ENCODE results near the gene ARID1B.
"Not testable (repeated sequence)": the region's sequence is repeated elsewhere in the genome, so short reads cannot be mapped to it uniquely, and the experiment has no call there.

Gene ARID1B

DNA sequence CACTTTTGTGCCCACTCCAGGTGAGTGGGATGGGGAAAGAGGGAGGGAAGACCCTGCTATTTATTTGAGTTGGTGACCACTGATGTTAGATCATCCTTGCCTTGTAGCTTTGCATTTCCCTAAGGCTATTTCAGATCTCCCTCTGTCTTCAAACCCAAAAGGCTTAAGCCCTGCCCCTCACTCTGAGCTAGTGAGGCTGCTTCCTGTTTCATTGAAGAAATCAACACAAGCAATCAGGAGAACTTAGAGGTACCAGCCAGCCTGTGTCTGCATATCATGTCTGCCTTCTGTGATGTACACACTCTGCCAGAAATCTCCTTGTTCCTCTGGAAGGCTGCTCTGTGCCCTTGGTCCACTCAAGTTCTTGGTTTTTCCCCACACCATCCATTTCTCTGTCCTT is 135.3 kb downstream of the ARID1B start:
- no peak for DNase-seq

DNA sequence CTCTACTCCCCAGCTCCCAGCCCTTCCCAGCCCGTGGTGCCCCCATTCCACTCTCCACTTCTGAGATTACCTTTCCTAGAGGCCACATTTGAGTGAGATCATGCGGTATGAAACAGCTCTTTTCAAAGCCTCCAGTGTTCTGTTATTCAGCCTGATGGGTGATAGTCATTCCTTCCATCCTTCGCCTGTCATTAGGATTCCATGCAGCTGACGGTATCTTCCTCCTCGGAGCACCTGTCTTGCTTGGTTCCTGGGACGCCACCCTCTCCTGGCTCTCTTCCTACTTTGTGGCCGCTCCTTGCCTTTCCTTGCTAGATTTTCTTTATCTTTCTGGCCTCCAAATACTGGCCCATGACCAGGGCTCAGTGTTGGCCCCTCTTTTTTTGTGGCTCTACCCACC is 137.0 kb downstream of the ARID1B start:
- no peak for DNase-seq

DNA sequence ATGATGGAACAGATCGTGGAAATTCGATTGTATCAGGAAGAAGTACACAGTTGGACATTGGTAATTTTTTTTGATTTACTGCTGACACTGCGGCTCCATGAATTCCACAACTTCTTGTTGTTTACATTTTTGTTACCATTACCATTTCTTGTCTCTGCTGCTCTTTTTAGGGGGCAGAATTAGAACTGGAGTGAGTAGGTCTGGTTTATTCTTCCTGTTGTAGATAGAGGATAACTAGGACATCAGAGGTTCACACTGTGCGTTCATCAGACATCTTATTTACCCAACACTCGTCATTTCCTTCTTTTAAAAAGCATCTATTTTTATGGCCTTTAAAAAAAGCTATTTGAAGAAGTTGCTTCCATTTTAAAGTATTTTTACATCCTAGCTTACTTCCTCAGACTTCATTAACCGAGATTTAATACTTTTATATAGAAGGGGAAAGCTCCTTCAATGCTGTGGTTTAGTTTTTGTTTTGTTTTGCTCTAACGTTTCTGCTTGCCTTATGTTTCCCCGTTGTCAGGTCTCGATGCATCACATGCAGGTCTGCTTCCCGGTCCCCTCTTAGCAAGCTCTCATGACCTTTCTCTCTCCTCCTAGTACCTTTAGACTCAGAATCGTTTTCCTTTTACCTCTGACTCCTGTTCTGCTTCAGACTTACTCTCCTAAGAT is 139.1 kb downstream of the ARID1B start:
- DNase-seq, result no peak

DNA sequence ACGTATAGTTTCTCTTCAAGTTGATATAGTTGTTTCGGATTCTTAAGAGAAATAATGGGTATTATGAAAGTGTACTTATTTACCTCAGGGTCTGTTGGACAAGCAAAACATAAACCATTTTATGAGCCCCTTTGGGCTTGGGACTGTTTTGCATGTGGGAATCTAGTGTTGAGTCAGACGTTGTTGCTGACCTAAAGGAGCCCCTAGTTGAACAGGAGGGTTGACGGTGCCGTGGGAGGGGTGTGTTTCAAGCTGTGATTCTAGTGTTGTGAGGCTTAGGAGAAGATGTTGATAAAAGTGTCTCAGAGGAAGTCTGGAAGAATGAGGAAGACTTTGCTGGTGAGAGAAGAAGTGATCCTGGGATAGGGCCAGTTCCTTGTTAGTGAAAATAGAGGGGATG is 140.0 kb downstream of the ARID1B start:
- DNase-seq, result no peak

DNA sequence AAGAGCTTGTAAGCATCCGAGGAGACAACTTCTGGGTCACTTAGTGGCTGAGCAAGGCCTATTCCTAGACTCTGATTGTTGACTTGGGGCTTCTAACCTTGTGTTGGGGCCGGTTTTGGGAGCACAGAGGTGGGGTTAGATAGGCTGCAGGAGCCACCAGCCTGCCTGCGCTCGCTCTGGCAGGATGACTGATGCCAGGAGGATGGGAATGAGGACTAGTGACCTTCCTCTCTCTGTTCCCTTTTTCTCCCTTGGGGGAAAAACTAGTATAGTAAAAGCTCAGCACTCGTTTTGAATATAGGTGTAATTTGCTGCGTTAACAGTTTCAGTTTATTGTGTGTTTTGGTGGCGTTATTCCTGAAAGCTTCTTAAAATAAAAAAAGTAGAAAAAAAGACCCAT is 141.5 kb downstream of the ARID1B start:
- DNase-seq, result no peak

DNA sequence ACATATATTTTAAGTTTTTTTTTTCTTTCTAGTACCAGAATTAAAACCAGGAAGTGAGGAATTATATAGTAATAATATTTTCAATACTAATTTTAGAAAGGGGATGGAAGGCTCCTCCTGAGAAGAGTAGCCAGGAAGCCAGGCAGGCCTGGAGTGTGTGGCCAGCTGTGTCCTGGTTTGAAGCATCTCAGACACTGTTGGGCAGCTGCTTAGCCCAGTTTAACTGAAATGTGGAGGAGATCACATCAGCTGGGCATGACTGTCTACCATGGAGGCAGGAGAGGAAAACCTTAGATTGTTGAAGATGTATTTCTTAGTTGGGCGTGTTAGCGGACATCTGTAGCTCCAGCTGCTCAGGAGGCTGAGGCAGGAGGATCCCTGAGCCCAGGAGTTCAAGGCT is 142.2 kb downstream of the ARID1B start:
- peak; percentile 63 for DNase-seq

DNA sequence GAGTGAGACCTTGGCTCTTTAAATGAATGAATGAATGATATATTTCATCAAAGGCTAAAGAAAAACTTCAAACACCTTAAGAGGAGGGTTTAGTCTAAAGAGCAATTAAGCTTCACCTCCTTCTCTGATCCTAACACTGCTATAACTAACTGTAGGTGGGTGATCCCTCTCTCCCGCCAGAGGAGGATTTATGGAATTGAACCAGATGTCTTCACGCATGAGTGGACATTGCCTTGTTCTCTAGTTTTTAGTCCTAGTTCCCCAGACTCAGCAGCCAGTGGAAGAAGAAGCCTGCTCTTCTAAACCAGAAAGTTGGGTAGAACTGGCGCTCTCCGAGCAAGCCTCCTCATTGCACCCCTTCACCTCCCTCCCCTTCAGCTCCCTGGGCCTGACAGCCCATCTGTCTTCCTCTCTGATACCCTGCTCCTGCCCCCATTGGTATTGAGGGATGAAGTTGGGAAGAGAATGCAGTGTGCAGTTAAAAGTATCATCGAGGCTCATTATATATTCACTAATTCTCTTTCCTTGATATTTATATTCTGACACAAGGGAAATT is 142.7 kb downstream of the ARID1B start:
- DNase-seq, result peak; percentile 91

DNA sequence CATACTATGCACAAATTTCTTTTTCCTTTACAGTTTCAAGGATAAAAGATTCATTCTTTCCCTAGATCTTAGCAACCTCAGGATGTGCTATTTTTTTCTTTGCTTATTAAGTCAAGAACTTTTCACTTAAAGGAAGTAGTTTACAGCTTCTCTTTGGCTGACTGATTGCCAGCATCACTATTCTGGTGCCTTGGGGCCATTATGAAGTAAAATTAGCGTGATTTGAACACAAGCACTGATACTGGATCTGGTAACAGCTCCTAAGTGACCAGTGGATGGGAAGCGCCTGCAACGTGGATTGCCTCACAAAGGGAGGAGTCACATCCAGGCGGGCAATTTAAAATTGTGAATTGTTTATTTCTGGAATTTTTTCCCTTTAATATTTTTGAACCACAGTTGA is 147.1 kb downstream of the ARID1B start:
- DNase-seq, result no peak

DNA sequence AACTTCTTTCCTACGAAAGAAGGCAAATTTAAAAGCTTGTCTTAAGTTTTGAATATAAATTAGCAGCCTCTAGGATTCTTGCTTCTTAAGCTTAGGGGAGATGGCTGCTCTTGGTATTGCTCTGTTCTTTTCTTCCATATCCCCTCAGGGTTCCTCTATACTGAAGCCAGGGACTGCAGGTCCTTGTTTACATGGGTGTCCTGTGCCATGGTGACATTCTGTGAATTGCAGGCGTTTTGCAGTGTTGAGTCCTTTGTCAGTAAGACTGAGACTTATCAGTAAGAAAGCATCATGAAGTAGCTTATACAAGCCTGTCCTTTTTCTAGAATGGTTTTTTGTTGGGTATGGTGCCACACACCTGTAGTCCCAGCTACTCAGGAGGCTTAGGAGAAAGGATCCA is 147.8 kb downstream of the ARID1B start:
- DNase-seq, result no peak

DNA sequence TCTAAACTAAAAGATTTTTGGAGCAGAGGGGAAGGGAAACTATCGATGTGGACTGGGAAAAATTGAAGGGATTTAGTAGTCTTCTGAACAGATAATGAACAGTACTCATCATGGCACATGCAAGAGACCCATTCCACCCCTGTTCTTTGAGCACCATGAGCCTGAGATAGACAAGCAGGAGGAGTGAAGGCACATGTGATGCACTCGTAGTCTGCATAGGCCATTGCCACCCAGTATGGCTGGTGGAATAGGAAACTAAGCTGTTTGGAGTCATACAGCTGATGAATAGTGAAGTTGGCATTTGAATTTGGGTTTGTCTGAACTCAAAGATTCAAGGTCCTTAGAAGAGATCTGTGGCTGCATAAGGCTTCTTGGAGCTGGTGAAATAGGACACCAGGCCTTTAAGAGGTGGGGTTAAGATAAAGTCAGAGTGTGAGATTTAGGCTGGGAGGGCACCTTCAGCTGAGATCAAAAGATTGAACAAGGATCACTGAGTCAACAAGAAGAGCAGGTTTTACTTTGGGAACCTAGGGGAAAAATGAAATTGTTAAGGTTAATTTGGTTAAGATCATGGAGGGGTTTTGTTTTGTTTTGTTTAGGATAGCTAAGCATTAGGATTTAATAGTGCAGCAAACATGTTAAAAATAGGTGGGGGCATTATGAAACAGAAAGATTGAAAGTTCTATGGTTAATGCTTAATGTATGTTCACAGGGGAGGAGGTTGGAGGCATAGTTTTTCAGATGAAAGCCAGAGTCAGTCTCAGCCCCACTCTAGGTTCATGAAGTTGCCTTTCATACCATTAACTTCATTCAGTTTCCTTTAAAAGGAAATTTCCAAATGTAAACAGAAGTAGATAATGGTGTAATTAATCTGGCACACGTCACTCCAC is 148.8 kb downstream of the ARID1B start:
- DNase-seq, result no peak

DNA sequence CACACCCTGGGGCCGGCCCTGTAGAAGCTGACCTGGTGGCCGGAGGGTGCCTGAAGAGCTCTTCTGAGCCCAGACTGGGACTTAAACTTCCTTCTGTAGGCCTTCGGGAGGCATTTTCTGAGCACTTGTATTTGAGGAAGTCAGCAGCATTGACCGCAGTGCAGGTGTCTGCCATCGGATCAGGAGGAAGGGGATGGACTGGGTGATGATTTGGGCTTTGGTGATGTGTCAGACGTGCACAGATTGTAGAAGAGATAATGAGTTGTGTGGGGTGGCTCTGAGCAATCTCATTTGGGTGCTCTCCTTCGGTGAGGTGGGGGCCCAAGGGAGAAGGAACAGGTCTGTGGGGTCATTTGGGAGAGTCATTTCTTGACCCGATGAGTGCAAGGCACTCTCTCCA is 150.9 kb downstream of the ARID1B start:
- no peak for DNase-seq

DNA sequence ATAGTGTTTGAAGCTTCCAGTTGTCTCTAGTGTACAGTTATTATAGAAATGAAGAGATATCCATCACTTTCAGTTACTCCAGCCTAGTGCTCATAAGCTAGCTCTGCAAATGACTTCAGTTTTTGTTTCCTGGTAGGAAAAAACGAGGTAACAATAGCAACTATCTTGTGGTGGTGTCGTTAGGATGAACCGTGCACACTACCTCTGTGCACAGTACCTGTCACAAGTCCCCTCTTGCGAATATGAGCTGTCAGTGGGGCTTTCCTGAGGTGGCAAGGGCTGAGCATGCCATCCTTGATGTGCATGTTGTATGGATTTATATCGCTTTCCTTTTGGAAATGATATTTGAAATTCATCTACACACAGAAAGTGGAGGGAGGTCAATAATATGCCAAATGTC is 151.8 kb downstream of the ARID1B start:
- no peak for DNase-seq

DNA sequence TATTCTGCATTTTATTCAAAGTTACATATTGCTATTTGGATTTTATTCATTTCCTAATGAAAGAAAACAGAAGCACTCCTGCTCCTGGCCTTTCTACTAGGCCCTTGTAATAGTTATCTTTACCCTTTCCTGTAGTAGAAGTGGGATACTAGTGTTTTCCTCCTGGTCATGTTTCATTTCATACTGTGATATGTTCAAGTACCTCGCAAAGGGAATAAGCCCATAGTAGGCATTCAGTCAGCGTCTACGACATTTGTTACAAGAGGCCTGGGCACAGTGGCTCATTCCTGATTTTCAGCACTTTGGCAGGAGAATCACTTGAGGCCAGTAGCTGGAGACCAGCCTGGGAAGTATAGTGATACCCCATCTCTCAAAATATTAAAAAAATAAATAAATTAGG is 154.1 kb downstream of the ARID1B start:
- DNase-seq, result no peak

DNA sequence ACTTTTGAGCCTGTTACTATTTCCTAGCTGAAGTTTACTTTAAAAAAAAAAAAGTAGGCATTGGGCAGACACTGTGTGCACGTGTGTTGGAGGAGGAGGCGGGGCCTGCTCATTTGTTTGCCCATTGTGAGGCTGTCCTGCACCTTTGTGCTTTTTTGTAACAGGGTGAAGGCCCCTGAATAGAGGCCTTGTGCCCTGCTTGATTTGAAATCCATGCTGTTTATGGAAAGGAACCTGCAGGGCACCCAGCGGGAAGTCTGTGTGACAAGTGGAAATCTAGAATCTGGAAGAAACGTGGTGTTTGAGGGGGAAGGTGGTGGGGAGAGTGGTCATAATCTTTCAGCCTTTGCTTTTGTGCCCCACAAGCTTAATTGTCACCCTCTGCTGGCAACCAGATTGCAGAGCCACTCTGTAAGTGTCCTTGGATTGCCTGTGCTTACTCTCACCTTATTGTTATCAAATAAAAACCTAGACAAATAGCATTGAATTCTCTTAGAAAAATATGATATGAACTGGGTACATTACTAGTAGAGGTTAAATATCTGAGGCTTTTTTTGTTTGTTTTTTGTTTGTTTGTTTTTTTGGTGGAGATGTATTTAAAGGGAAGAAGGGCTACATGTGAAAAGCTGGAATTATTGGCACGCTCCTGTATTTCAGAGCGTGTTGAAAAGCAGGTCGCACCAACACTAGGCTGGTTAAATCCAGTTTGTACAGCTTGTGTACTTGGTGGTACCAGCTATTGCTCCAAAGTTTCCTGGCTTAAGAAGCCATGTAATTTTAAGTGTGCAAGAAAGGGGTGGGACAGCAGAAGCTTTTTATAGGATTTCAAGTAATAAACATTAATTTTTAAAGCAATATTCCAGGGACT is 156.3 kb downstream of the ARID1B start:
- DNase-seq, result peak; percentile 32

DNA sequence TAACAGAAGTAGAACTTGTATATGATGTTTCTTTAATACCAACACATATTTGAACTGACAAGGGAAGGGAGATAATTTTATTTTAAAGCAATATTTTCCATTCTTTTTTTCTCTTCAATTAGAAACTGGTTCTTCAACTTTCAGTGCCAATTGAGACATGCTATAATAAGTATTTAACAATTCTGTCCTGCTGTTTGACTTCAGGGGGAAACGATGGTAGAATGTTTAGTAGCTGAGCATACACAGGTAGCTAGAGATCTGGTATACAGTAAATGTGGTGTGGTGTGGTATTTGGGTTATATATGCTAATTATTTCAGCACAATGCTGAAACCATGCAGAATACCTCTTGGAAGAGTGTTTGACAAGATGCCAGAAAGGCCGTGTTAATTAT is 156.9 kb downstream of the ARID1B start:
- no peak for DNase-seq

DNA sequence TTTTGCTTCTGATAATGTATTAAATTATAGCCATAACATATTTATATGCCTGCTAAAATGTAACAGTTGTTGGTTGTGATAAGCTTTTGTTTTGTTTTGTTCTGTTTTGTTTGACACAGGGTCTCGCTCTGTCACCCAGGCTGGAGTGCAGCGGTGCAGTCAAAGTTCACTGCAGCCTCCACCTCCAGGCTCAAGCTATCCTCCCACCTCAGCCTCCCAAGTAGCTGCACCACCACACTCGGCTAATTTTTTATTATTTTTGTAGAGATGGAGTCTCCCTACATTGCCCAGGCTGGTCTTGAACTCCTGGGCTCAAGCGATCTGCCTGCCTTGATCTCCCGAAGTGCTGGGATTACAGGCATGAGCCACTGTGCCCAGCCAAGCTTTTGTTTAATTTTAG is 157.8 kb downstream of the ARID1B start:
- no peak for DNase-seq

DNA sequence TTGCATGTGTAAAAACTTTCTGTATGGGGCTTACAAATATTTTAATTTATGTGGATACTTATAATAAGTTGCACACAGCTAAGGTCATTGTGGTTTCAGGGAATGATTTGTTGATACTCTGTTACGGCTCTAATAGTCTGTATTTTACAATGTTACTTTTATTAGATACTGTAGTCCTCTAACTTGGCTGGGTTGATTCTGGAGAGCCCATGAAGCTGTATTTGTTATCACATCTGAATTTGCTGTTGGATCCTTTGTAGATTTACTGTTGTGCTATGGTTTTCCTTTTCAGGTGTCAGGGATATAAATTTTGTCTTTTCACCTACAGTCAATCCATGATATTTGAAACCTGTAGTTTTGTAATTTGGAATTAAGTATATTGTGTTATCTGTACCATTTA is 161.0 kb downstream of the ARID1B start:
- DNase-seq, result no peak

DNA sequence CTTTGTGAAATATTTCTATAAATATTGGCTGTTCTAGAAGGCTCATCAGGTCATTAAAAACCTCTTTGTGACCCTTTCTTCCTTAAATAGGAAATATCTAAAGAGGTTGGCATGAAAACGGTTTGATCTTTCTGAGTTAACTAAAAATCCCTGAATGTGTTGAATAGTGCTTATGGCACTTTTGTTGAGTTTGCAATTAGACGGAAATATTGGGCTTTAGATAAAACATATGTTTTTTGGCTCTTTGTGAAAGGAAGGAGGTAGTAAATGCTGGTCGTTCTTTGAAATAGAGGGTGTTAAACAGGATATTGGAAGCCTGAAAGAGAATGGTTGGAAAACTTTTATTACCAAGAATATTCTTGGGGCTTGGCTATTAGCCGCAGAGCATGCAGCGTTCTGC is 163.0 kb downstream of the ARID1B start:
- no peak for DNase-seq

DNA sequence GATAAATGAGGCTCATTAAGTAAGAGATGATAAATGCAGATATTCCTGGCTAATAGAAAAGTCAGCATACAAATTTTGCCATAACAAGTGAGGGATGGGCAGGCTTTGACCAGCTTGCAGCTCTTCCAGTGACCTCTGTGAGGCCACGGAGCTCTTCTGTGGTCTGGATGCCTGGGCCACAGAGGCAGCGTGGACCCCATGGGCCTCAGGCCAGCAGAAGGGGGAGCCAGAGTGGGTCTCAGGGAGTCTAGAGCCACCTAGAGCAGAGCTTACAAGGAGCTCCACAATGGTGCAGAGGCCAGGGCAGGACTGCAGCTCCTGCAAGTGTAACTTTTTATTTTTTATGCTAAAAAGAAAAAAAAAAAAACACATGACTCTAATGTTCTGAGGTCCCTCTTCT is 165.1 kb downstream of the ARID1B start:
- no peak for DNase-seq

DNA sequence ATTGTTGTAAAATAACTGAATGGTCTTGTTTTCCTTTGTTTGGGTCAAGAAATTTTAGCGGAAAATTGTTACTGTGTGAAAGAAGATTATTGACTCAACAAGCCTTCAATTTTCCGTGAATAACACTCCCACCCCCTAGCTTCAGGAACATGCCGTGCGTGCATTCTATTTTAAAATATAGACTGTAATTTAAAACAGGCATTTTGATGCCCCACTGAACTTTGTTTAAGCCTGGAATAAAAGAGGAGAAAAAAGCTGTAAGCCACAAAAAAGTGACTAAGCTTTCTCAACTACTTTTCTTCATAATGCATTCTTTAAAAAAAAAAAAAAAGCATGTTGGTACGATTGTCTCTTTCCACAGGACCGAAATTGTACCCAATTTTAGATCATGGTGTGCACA is 166.0 kb downstream of the ARID1B start:
- DNase-seq, result no peak

DNA sequence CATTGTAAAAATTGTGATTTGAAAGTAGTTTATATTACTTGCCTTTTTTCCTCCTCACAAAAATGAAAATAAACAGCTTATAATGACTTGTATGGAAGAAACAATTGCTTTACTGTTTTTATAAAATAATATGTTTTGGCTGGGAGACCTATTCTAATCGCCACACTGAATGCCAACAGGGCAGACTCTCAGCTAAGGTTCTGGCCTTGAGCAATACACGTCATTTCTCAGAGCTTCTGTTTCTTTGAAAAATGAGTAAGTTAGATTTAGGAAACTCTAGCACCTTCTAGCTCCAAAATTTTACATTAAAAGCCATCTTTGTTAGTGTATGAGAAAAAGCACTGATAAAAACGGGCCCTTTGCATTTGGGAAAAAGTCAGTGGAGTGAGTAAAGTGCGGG is 166.6 kb downstream of the ARID1B start:
- DNase-seq, result no peak

DNA sequence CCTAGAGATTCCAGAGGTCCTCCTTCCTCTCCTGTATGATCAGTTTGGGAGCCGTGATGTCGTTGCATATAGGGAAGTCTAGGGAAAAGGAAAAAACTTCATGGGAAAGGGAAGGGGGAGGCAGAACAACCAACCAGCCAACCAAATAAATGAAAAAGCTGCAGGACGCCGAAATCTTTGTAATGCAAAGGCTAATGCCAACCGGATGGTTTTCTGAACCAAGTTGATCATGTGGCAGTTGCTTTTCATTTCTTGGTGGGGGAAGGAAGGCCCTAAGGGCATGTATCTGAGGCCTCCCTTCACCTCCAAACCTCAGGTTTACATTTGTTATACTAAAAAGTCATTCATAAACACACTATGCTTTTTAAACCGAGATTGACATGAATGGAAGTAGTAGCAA is 167.2 kb downstream of the ARID1B start:
- DNase-seq, result no peak

DNA sequence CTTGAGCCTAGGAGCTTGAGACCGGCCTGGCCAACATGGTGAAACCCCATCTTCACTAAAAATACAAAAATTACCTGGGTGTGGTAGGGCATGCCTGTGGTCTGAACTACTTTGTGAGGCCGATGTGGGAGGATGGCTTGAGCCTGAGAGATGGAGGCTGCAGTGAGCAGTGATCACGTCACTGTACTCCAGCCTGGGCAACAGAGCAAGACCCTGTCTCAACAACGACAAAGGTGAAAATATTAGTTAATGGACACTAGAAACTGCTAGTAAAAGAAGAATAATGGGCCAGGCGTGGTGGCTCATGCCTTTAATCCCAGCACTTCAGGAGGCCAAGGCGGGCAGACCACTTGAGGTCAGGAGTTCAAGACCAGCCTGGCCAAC is 168.6 kb downstream of the ARID1B start:
- not testable (repeated sequence) for DNase-seq
